Fibroblast of skin of right quadriceps (primary cell): Measurements from ENCODE around the gene ARHGAP44.
A peak's percentile ranks its signal among the peaks of the same experiment; 100 is the strongest.
"Not testable (repeated sequence)": the region's sequence is repeated elsewhere in the genome, so short reads cannot be mapped to it uniquely, and the experiment has no call there.

Experiments used
- DNase-seq: peaks from one replicate; pipeline ENCODE4 v3.0.0-alpha.2; 2013

Gene ARHGAP44

DNA sequence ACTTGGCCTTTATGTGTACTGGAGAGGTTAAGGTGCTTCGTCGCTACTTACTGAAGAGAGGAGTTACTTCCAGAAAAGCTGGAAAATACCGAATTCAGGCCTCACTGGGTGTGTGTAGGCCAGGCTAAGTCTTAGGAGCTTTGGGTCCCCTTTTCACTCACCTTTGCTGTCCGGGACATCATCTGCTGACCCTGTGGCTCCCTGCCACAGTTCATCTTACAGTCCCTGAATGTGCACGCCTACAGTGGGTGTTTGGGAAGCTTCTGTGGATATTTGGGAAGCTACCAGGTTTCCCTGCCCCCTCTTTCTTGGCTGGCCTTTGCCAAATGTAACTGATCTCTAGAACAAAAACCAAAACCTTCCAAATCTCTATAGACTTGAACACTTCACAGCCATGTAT is 177.1 kb downstream of the ARHGAP44 start:
- DNase-seq = no peak

DNA sequence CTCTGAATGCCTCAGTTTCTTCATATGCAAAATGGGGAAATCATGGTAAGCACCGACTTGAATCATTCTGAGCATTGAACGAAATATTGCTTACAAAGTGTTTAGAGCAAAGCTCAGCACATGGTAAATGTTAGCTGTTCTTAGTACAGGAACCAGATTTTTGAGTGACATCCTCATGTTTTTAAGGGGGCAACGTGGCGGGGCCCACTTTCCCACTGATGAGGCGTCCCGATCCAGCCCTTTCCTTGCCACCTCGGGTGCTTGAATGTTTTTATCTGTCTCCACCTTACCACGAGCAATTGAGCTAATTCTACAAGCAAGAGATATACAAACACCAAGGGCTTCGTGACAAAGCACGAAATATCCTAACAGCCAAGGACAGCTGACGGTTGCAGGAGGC is 178.7 kb downstream of the ARHGAP44 start:
- DNase-seq = no peak

DNA sequence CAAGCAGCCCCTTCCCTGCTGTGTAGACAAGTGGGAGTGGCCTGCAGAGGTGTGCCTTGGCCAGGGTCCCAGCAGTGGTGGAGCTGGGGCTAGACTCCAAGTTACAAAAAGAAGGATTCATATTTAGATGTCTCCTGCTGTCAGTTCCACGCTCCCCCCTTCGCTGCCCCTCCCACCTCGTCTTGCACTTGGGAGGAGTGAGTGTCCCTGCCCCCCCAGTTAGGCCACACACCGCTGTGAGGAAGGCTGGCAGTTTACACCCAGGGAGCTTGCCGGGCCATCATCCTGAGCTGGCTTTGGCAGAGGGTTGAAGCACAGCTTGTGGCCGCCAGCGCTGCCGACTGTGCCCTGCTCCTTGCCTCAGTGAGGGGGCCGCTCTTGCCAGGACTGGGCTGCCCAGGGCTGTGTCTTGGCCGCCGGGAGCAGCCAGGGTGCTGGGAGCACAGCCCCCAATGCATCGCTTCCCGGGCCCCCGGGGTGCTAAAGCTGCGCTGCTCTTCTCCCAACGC is 184.3 kb downstream of the ARHGAP44 start:
- DNase-seq = peak; percentile 11

DNA sequence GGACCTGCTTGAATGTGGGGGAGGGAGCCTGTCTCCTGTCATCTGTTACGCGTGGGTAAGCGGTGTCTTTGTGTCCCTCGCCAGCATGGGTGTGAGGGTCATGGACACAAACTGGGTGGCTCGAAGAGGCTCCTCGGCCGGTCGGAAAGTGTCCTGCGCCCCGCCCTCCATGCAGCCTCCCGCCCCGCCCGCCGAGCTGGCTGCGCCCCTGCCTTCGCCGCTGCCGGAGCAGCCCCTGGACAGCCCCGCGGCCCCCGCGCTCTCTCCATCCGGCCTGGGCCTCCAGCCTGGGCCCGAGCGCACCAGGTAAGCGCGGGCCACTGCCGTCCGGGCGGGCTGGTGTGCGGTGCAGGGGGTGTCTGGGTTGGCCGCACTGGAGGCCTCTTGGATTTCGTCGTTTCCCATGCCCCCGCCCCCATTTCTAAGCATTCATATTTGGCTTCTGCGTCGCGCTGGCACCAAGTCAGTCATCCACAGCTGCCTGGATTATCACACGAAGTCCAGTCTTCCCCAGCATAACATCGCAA is 184.8 kb downstream of the ARHGAP44 start:
- no peak for DNase-seq

DNA sequence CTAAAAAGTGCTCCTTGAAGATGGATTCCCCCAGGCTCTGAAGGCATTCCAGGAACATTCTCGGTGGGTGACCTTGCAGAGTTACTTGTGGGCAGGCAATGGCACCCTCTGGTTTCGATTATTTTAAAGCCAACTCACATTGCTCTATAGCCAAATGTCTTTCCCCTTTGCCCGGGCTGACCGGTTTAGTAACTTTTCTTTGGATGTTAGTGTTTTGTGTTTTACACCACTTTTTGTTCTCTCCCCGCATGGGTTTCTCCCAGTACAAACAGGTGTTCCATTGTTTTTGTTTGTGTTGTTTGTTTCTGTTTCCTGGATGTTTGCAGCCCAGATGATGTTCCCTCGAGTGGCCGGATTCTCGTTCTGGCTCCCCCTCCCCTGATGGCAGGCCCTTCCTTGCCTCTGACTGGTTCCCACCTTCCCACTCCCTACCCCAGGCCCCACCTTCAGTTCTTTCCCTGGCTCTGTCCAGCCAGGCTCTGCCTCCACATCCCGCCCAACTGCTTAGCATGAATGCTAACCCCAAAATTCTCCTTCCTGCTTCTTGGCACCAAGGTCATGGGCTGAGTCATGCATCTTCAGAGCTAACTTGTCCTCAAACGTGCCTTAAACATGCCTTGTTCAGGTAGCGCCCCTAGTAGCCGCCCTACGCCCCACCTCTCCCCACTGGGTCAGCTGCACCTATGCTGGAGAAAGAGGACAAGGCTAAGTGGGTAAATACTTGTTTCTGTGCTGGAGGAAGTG is 187.9 kb downstream of the ARHGAP44 start:
- DNase-seq = peak; percentile 10

DNA sequence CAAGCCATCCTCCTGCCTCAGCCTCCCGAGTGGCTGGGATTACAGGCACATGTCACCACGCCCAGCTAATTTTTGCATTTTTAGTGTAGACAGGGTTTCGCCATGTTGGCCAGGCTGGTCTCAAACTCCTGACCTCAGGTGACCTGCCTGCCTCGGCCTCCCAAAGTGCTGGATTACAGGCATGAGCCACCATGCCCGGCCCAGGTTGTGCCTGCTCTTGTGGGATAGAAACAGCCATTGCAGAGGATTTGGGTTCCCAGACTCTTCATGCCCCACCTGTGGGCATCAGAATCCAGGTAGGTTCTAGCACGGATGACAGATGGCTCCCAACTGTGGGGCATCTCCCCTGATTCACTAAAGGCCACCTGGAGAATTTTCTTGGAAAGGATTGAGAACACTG is 189.5 kb downstream of the ARHGAP44 start:
- DNase-seq = not testable (repeated sequence)

DNA sequence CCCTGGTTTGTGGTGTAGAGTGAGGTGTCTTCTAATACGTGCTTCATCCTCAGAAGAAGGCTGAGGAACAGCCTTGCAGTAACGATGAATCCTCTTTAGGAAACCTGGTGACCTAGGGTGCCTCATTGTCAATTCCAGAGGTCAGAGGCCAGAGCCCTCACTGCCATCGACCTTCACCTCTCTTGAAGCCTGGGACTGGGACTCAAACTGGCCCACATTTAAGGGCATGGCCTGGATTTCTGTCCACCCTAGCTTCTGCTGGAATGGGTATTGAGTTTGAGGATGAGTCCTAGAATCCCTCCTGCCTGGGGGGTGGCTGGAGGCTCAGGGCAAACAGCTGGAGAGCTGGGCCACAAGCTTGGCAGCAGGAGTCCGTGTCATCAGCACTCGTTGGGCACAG is 189.9 kb downstream of the ARHGAP44 start:
- no peak for DNase-seq

DNA sequence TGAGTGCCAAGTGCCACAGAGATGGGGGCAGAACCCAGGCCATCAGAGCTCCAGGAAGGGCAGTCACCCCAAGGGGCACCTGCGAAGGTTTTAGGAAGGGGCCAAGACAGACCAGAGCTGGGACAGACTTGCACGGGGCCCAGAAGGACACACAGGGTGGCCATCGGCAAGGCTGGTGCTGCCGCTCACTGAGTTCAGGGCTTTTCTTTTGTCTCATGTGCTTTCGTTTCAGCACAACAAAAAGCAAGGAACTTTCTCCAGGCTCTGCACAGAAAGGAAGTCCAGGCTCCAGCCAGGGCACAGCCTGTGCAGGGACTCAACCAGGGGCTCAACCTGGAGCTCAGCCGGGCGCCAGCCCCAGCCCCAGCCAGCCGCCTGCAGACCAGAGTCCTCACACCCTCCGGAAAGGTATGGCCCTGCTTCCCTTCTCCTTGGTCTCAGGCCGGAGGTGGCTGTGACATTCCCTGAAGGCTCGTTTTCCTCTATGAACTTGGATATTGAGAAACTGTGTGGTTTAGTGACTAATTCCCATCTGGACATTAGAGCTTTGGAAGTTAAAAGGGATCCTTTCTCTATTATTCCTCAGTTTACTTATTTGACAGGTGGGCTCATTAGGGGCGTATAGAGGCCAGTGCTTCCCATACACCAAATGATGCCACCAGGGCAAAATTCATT is 190.7 kb downstream of the ARHGAP44 start:
- no peak for DNase-seq

DNA sequence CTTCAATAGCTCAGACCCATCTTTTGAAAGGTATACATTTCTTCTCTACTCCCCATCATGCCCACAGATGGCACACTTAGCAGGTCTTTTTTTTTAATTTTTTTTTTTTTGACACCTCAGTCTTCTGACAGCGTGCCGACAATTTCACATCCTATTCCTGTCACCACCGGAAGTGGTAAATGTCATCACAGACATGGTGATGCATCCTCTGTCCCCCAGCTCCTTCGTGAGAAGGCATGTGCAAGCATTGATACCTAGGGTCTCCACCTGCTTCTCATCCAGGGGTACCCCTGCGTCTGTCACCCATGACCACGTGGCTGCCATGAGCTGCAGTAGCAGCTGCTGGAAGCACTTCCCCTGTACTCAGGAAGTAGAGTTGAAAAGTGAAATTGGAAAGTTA is 192.9 kb downstream of the ARHGAP44 start:
- DNase-seq = no peak

DNA sequence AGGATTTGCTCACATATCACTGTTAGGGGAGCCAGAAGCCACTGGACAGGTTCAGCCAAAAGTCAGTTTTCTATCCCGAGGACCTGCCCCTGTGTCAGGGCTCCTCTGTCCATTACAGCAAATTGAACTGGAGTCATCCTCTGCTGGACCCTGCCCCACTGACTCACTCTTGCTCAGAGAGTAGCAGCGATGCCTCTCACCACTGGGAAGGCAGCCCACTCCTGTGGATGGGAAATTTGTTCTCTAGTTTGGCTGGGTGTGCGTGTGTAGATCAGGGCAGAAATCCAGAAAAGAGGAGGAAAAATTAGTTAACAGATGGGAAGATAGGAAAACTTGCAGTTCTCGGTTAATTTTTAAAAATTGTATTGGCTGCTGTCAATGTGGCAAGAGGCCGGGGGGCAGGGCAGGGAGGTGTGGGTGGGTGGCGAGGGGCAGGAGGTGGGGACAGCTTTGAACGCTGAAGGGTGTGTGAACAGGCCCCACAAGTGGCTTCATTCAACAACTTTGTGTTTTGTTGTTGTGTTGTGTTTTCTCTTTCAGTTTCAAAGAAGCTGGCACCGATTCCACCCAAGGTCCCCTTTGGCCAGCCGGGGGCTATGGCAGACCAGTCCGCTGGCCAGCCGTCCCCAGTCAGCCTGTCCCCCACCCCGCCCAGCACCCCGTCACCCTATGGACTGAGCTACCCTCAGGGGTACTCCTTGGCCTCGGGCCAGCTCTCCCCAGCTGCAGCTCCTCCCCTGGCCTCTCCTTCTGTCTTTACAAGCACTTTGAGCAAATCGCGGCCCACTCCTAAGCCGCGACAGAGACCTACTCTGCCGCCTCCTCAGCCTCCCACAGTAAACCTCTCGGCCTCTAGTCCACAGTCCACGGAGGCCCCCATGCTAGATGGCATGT is 194.9 kb downstream of the ARHGAP44 start:
- peak; percentile 83 for DNase-seq

DNA sequence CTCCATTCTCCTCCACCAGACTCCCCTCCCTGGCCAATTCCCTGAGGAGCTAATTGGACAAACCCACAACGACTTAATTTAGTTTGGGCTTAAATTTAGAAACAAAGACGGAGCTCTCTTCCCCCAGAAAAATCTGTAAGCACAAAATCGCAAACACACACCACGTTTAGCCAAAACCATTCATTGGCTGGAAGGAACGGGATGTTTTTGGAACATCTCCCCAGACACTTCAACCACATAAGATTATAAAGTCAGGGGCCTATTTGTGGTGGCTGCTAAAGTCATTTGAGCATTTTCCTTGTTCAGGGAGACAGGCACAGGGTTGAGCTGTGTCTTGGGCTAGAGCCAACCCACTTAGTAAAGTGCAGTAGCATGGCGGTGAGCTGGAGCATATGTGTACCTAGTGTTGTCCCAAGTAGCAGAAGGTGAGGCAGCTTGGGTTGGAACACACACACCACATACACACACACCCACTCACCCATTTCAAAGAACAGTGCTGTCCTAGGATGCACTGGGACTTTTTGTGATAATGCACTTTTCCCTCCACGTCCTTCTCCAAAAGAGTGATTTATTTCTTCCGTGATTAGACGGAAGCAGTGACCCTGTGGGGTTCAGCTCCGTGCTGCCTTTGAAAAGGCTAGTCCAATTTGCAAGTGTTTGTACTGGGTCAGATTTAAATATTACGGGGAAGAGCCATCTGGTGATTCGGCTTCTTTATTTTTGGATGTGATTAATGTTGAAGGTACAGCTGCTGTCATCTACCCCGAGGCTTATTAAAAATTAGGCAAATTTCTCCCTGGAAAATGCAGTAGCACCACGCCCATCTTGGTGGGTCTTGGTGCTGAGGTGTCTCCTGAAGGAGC is 196.4 kb downstream of the ARHGAP44 start:
- peak; percentile 50 for DNase-seq

DNA sequence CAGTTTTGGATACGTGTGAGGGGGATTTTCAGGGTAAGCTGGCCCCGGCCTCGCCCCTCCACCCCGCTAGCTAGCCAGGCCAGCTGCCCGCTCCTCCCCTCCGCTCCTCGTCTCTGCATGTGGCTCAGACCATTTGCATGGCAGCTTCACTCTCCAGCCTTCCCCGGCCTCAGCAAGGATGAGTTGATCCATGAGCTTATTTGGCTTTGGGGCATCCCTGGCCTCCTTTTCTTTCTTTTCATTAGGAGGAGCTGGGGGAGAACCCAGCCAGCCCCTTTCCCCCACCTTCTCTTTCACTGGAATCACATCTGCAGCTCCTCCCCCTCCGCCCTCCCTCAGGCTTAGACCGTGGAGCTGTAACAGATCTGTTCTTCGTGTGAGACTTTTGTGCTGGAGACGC is 197.8 kb downstream of the ARHGAP44 start:
- no peak for DNase-seq

DNA sequence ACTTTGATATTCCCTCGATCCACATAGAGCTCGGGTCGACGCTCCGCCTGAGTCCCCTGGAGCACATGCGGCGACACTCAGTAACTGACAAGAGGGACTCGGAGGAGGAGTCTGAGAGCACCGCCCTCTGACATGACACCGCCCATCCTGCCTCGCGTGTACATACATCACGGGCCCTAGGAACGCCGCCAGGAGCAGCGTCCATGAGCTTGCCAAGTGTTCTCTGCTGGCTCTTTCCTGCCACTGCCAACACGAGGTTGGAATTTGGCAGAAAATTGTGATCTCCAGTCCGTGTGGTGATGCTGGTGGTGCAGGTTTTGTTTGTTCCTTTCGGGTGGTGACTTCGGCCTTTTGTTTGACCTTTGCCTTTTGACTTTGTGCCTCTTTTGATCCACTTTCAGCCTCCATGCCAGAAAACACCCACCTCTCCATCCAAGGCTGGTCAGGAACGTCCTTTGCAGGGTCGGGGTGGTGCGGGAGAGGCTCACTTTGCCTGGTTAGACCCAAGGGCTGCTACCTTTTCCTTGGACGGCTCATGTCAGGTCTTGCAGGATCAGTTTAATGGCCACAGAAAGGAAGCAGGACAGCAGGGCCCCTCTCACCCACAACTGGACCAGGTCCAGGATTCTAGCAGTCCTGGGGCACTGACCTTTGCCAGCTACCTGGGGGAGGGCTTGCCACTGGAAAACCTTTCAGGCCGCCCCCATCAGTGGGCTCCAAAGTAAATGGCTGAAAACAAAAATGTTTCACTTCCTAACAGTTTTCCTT is 200.9 kb downstream of the ARHGAP44 start:
- DNase-seq = no peak

DNA sequence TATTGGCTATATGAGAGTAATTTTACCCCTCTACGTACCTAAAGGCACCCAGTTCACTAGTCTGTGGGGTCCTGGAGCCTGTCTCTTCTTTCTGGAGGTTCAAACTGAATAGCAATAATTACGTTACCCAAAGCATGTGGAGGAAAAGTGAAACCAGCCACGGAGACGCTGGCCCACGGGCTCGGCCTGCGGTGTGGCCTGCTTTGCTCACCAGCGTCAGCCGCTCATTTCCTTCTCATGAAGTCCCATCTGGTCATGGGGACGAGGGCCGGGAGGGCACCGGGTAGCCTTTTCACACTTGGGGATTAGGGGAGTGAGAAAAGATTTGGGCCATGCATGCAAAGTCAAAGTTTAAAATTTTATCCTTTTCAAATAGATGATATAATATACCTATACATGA is 201.6 kb downstream of the ARHGAP44 start:
- no peak for DNase-seq

DNA sequence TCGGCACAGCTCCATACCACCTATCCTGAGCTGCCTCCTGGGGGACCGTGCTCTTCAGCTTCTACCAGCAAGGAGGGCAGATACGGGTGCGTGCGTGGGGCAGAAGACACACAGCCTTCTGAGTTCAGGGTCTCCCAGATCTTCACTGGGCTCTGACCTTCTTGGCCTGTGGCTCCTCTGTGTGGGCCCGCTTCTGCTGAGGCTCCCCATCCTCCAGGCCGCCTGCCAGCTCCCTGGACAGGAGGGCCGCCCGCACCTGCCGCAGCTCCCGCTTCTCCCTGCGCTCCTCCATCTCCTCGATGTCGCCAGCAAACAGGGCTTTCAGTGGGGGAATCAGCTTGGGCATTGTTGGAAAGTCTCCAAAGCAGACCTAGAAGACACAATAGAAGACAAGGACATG is 203.4 kb downstream of the ARHGAP44 start:
- DNase-seq = no peak

DNA sequence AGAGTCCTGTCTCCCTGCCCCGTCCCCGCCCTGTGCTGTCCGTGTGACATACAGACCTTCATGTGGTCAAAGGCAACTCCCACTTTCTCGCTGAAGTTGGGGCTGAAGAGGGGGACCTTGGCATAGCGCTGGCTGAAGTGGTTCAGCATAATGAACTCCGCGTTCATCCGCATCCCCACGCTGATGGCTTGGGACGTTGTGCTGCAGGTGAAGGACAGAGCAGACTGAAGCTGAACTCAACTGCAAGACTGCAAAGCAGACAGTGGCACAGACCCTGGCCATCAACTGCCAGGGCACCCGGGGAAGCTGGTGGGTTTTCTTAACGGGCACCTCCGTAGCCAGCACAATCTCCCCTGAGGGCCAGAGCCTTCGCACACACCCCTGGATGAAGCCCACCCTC is 204.3 kb downstream of the ARHGAP44 start:
- no peak for DNase-seq

DNA sequence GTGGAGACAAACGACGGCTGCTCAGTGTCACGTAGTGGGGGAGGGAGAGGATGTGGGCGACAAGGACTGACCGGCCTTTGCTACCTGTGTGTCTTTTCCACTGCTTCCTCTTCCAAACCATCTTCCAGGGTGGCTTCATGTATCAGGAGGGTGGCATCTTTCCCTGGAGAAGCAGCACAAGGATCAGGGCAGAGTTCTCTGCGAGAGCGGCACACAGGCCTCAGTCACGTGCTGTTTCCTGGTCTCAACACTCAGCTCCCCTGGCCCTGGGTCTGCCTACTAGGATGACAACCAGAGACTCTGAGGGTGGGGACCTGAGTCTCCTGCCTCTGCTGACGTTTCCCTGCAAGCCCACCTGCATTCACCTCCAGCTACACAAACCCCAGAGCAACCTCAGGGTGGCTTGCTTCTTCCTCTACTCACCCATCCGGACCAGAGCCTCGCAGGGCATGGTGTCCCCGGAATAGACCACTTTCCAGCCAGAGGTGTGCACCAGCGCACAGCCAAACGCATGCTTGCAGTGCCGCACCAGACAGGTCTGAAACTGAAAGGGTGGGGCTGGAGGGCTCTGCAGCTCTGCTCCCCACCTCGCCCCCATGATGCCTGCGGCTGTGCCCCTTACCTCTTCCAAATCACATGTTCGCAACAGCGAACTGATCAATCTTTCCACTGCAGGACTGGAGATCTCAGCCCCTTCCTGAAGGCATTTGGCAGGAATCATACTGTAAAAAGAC is 205.2 kb downstream of the ARHGAP44 start:
- DNase-seq = no peak

DNA sequence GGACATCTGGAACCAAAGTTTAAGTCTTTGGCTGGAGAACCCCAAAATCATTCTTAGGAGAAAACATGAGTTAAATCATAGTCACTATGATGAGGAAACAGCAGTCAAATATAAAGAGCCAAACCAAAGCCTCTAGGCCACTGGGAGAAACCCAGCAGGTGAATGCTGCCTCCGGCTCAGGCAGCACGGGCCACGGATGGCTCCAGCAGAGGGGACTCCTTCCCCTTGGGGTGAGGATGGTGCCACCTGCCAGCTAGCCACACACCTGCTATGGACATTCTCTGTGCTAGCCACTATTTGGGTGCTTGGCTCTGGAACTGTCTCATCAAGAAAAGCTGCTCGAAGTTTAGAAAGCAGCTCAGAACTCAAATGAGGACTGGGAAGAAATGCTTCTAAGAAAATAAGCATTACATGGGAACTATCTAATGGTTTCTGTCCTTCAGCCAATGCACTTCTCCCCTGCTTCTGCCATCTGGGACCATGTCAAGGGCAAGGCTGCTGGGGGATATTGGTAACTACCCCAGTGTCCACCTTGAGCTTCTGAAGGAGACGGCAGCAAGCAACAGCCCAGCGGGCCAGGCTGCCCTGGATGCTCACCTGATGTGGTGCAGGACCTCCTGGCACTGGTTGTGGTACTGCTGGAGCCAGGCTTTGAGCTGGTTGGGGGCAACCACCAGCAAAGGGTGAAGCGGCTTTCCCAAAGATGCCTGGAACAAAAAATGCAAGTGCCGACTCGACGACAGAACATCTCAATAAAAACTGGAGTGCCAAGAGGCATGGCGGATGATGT is 206.0 kb downstream of the ARHGAP44 start:
- DNase-seq = no peak

DNA sequence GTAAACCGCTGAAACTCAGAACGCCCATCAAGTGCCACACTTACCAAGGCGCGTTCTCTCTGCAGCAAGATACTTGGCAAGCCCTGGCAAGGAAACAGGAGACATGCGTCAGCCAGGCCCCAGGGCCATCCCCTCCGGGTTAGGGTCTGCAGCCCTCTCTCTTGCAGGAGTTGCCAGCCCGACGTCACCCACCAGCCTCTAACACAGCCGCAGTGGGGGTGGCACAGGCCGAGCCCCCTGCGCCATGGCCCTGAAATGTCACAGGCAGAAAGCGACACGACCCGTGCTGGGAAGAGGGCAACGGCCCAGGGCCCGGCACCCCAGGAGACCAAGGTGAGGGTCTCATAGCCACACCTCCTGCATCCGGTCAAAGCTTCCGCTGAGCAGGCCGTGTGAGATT is 206.6 kb downstream of the ARHGAP44 start:
- no peak for DNase-seq

DNA sequence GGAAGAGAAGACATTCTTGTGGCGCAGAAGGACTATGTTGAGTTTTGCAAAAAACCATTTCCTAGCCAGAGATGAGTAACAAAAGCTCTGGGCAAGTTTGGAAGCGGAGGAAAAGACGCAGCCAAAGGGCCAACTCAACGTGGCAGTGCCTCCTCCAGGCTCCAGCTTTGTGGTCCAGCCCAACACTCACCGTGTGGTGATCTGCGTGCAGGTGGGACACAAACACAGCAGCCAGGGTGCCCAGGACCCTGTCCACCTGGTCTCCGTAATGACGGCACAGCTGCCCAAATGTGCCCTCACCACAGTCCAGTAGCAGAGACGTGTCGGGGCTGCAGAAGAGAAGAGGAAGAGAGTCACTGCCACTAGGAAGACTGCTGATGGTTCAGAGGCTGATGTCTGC is 207.1 kb downstream of the ARHGAP44 start:
- DNase-seq = no peak
